Measurements from ENCODE around the gene ABCA4. TPM values are rescaled to one million over a fixed set of nuclear protein-coding genes. Genes with fewer than 3 reads are reported as not detected.
A peak's percentile ranks its signal among the peaks of the same experiment; 100 is the strongest.

The ABCA4 gene
- total RNA-seq, 1 experiment from 2014 or later, result 0.09 TPM

GRCh38 chr1:94063379-94063778, 57.6 kb downstream of the ABCA4 start (continued):
- TF ChIP-seq PRDM15 (CRISPR knock-in tag; IDR thresholded peaks at IDR 0.05) (no peak), ZNF263 (CRISPR knock-in tag; IDR thresholded peaks at IDR 0.05; ENCODE audit: low read depth) (no peak), SMAD3 (CRISPR knock-in tag; IDR thresholded peaks at IDR 0.05; ENCODE audit: borderline replicate concordance) (no peak), KAT7 (CRISPR knock-in tag; IDR thresholded peaks at IDR 0.05; ENCODE audit: borderline replicate concordance) (no peak), ARID4B (CRISPR knock-in tag; IDR thresholded peaks at IDR 0.05; ENCODE audit: borderline replicate concordance) (no peak), TEAD1 (CRISPR knock-in tag; IDR thresholded peaks at IDR 0.05) (no peak), HMGXB4 (CRISPR knock-in tag; IDR thresholded peaks at IDR 0.05) (no peak), ZBTB21 (CRISPR knock-in tag; IDR thresholded peaks at IDR 0.05; ENCODE audit: borderline replicate concordance) (no peak), IRF1 (CRISPR knock-in tag; IDR thresholded peaks at IDR 0.05) (no peak), FOXP1 (CRISPR knock-in tag; IDR thresholded peaks at IDR 0.05; ENCODE audit: borderline replicate concordance) (no peak)

- Mint-ChIP-seq H3K4me1 (peaks cover 17% of the 10 kb centered on the region), H3K4me3 (no peak overlapping the region), H3K27me3 (ENCODE audit: low read depth) (peaks cover 35% of the 10 kb centered on the region), H3K27ac (no peak overlapping the region), H3K9me3 (no peaks in the 10 kb centered on the region), H3K36me3 (no peaks in the 10 kb centered on the region)
- ChIA-PET CTCF (interaction anchor here (0.5 to 9.0 kb wide), 28 partner anchors 8 to 420 kb away, joined by 3 to 190 read pairs (median 5); partner anchors contain the start of gene ARHGAP29), POLR2A (interaction anchor here (1.4 kb wide), 1 partner anchor 274 kb away, joined by 3 read pairs; no protein-coding TSS in a partner anchor)
- peak; percentile 85 for TF ChIP-seq CTCF (IDR thresholded peaks at IDR 0.05)
- TF ChIP-seq ZMAT4 (CRISPR knock-in tag; IDR thresholded peaks at IDR 0.05), result no peak
- no peak for TF ChIP-seq NR2C2 (CRISPR knock-in tag; IDR thresholded peaks at IDR 0.05)
- ATAC-seq (peak; percentile 97), DNase-seq (ENCODE audit: low spot score) (peak; percentile 78)
These were observed 59.2 kb downstream of the ABCA4 start for GRCh38 chr1:94061513-94062443.

Measured in WTC11 (cell line).